Endothelial cell (in vitro differentiated cells): ENCODE data around the gene TRAP1. TPM values are rescaled to one million over a fixed set of nuclear protein-coding genes. Genes with fewer than 3 reads are reported as not detected.

ENCODE experiments used
- DNase-seq: peaks from one replicate; pipeline ENCODE4 v3.0.0; 2021; ENCODE audit warnings: low spot score
- H3K27ac Mint-ChIP-seq: one replicate; pipeline ENCODE4 v1.8.0; 2021; ENCODE audit warnings: mixed read lengths, inconsistent platforms; ENCODE audit not compliant: unreplicated experiment
- H3K27me3 Mint-ChIP-seq: one replicate; pipeline ENCODE4 v1.8.0; 2021; ENCODE audit warnings: mild to moderate bottlenecking, moderate library complexity, mixed read lengths, inconsistent platforms; ENCODE audit not compliant: unreplicated experiment
- H3K36me3 Mint-ChIP-seq: one replicate; pipeline ENCODE4 v1.8.0; 2021; ENCODE audit warnings: mild to moderate bottlenecking, low read depth, mixed read lengths, inconsistent platforms; ENCODE audit not compliant: unreplicated experiment
- H3K4me1 Mint-ChIP-seq: one replicate; pipeline ENCODE4 v1.8.0; 2021; ENCODE audit warnings: mild to moderate bottlenecking, mixed read lengths, inconsistent platforms; ENCODE audit not compliant: unreplicated experiment
- H3K4me3 Mint-ChIP-seq: one replicate; pipeline ENCODE4 v1.8.0; 2021; ENCODE audit warnings: mild to moderate bottlenecking, mixed read lengths, inconsistent platforms; ENCODE audit not compliant: unreplicated experiment
- H3K9me3 Mint-ChIP-seq: one replicate; pipeline ENCODE4 v1.8.0; 2021; ENCODE audit warnings: mixed read lengths, inconsistent platforms; ENCODE audit not compliant: unreplicated experiment
- CTCF ChIP-seq: fragments of 200-600 bp; sonication (generic); IDR thresholded peaks from one replicate; pipeline ENCODE4 v1.5.0; 2021; ENCODE audit warnings: antibody characterized with exemption; ENCODE audit not compliant: unreplicated experiment
- total RNA-seq: library from RNA; stranded (reverse); fragmentation: NEBNext Ultra II Directional; extraction: Animal tissue kit (Norgen Biotek cat#: 25700); gene quantifications from one replicate; pipeline ENCODE4 v1.2.1, GENCODE V29; 2021; ENCODE audit not compliant: unreplicated experiment

Gene TRAP1
- total RNA-seq, 1 donor from 2014 or later: 104 TPM

- H3K27me3 Mint-ChIP-seq: peaks cover 2% of the 10 kb centered on the region
- H3K4me1 Mint-ChIP-seq: peaks cover 46% of the 10 kb centered on the region
- H3K27ac Mint-ChIP-seq: no peak overlapping the region
- H3K9me3 Mint-ChIP-seq: no peaks in the 10 kb centered on the region
- no peak overlapping the region for H3K4me3 Mint-ChIP-seq
- H3K36me3 Mint-ChIP-seq: peaks cover 5% of the 10 kb centered on the region
- no peak for TF ChIP-seq CTCF
- DNase-seq: no peak
Measured at GRCh38 chr16:3640632-3641501, 76.5 kb downstream of the TRAP1 start.

GRCh38 chr16:3640207-3640606 is 77.1 kb downstream of the TRAP1 start:
- Mint-ChIP-seq H3K9me3 (no peaks in the 10 kb centered on the region), H3K4me3 (no peak overlapping the region), H3K4me1 (peaks cover 48% of the 10 kb centered on the region), H3K27ac (peak overlapping the region; percentile 54), H3K36me3 (peaks cover 5% of the 10 kb centered on the region), H3K27me3 (no peaks in the 10 kb centered on the region)
- DNase-seq: no peak
- TF ChIP-seq CTCF: no peak

- no peaks in the 10 kb centered on the region for H3K9me3 Mint-ChIP-seq
- no peak for DNase-seq
- H3K4me1 Mint-ChIP-seq: peaks cover 48% of the 10 kb centered on the region
- H3K27me3 Mint-ChIP-seq: no peaks in the 10 kb centered on the region
- H3K36me3 Mint-ChIP-seq: peaks cover 5% of the 10 kb centered on the region
- no peak for TF ChIP-seq CTCF
- no peak overlapping the region for H3K4me3 Mint-ChIP-seq
- H3K27ac Mint-ChIP-seq: peak overlapping the region; percentile 34
Measured at GRCh38 chr16:3638916-3639644, 78.2 kb downstream of the TRAP1 start.

- H3K4me3 Mint-ChIP-seq: no peak overlapping the region
- peak overlapping the region; percentile 96 for H3K27ac Mint-ChIP-seq
- peaks cover 46% of the 10 kb centered on the region for H3K4me1 Mint-ChIP-seq
- peaks cover 4% of the 10 kb centered on the region for H3K36me3 Mint-ChIP-seq
- H3K9me3 Mint-ChIP-seq: no peaks in the 10 kb centered on the region
- H3K27me3 Mint-ChIP-seq: no peaks in the 10 kb centered on the region
- no peak for TF ChIP-seq CTCF
- peak; percentile 30 for DNase-seq
Measured at GRCh38 chr16:3637371-3637923, 79.9 kb downstream of the TRAP1 start.
